Measurements from ENCODE around the gene RBFOX1. TPM values are rescaled to one million over a fixed set of nuclear protein-coding genes. Genes with fewer than 3 reads are reported as not detected.

Gene RBFOX1
- total RNA-seq, 2 experiments from 2014 or later = not detected

- no peak for DNase-seq
- Mint-ChIP-seq H3K36me3 (ENCODE audit: low read depth) (no peaks in the 10 kb centered on the region), H3K27ac (no peak overlapping the region), H3K4me1 (no peaks in the 10 kb centered on the region), H3K4me3 (no peak overlapping the region), H3K9me3 (ENCODE audit: low read depth) (peaks cover 9% of the 10 kb centered on the region), H3K27me3 (no peaks in the 10 kb centered on the region)
- ChIA-PET CTCF (interaction anchor here (0.8 kb wide), 1 partner anchor 97 kb away, joined by 3 read pairs; no protein-coding TSS in a partner anchor), POLR2A (no interaction called here)
- intact Hi-C loops (cut with DNase I, micrococcal nuclease) = no loop called here
- ATAC-seq = no peak
Measured at GRCh38 chr16:7361416-7362129, 28.9 kb downstream of the RBFOX1 start.

DNA sequence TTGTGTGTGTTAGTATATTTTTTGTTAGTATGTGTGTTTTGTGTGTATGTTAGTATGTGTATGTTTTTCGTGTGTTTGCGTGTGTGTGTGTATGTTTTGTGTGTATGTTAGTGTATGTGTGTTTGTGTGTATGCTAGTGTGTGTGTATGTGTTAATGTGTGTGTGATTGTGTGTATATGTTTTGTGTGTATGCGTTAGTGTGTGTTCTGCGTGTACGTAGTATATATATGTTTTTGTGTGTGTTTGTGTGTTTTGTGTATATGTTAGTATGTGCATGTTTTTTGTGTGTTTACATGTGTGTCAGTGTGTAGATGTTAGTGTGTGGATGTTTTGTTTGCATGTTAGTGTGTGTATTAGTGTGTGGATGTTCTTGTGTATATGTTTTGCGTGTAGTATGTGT lies 29.6 kb downstream of the RBFOX1 start:
- H3K4me3 Mint-ChIP-seq = no peak overlapping the region
- intact Hi-C loops (cut with DNase I, micrococcal nuclease) = no loop called here
- DNase-seq (no peak), ATAC-seq (no peak)
- H3K36me3 Mint-ChIP-seq (ENCODE audit: low read depth) = no peaks in the 10 kb centered on the region
- H3K27me3 Mint-ChIP-seq = no peaks in the 10 kb centered on the region
- peaks cover 9% of the 10 kb centered on the region for H3K9me3 Mint-ChIP-seq (ENCODE audit: low read depth)
- no peaks in the 10 kb centered on the region for H3K4me1 Mint-ChIP-seq
- POLR2A ChIA-PET = no interaction called here
- no peak overlapping the region for H3K27ac Mint-ChIP-seq
- CTCF ChIA-PET = no interaction called here

GRCh38 chr16:7363422-7364417 lies 31.1 kb downstream of the RBFOX1 start:
- Mint-ChIP-seq H3K27me3 (no peaks in the 10 kb centered on the region), H3K36me3 (ENCODE audit: low read depth) (no peaks in the 10 kb centered on the region), H3K9me3 (ENCODE audit: low read depth) (peaks cover 5% of the 10 kb centered on the region), H3K4me1 (no peaks in the 10 kb centered on the region), H3K27ac (no peak overlapping the region), H3K4me3 (no peak overlapping the region)
- DNase-seq (no peak), ATAC-seq (no peak)
- ChIA-PET POLR2A (no interaction called here), CTCF (no interaction called here)
- intact Hi-C loops (cut with DNase I, micrococcal nuclease) = no loop called here

- CTCF ChIA-PET = no interaction called here
- no peak overlapping the region for H3K4me3 Mint-ChIP-seq
- POLR2A ChIA-PET = no interaction called here
- H3K36me3 Mint-ChIP-seq (ENCODE audit: low read depth) = no peaks in the 10 kb centered on the region
- H3K9me3 Mint-ChIP-seq (ENCODE audit: low read depth) = peaks cover 5% of the 10 kb centered on the region
- H3K27ac Mint-ChIP-seq = no peak overlapping the region
- no peaks in the 10 kb centered on the region for H3K27me3 Mint-ChIP-seq
- intact Hi-C loops (cut with DNase I, micrococcal nuclease) = no loop called here
- DNase-seq = no peak
- no peaks in the 10 kb centered on the region for H3K4me1 Mint-ChIP-seq
- ATAC-seq = no peak
Measured at GRCh38 chr16:7366041-7366440, 33.4 kb downstream of the RBFOX1 start.

DNA sequence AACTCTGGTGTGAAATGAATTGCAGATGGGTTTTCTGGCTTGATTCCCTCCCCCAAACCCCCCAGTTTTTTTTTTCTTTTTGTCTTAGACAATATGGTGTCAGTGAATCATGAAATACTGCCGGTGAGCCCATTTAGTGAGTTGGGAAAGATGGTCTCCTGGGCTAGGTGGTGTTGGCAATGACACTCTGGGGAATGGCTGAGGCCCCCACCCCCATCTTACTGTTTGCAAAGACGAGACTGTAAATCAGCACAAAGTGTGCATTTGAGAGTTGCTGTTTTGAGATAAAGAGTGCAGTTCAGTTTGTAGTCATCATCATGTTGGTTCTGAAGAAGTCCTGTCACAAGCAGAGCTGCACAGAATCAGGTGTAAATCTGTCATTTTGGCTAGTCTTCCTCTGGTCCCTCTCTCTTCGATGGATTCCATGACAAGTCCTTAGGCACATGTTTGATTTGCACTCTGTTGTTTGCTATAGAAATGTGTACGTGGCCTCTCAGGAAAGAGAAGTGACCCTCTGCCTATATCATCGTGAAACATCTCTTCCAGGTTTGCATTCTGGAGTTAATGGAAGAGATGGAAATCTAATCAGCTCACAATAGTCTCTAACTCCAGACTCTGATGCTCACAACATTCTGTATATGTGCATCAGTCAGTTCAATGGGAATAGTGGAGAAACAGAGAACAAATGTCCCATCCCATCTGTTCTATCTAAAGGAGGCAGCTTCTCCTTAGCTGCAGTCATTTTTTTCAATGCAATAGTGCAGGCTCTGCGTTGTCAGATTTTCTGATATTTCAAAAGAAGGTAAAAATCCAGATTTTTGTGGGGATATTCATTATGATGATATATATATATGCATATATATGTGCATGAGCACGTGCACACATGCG lies 34.6 kb downstream of the RBFOX1 start:
- no peak for DNase-seq
- POLR2A ChIA-PET = no interaction called here
- Mint-ChIP-seq H3K4me3 (no peak overlapping the region), H3K4me1 (no peaks in the 10 kb centered on the region), H3K9me3 (ENCODE audit: low read depth) (peaks cover 5% of the 10 kb centered on the region), H3K36me3 (ENCODE audit: low read depth) (no peaks in the 10 kb centered on the region), H3K27ac (no peak overlapping the region), H3K27me3 (no peaks in the 10 kb centered on the region)
- CTCF ChIA-PET = no interaction called here
- no peak for ATAC-seq
- intact Hi-C loops (cut with DNase I, micrococcal nuclease) = no loop called here

DNA sequence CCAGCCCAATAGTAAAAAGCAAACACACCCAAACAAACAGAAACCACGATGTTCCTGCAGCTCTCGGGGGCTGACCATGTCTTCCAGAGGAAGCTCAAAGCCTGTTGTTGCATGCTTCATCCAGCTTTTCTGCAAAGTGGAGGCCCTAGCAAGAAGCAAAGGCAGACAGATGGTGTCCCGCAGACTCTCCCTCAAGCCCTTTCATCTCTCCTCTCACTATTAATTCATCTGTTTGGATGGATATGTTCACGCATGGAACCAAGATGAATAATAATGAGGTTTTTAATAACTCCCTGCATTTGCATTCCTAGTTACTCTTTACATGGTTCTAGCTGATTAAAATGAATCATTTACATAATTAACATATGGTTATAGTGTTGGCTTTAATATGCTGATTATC lies 36.6 kb downstream of the RBFOX1 start:
- ChIA-PET CTCF (no interaction called here), POLR2A (no interaction called here)
- DNase-seq (no peak), ATAC-seq (no peak)
- H3K36me3 Mint-ChIP-seq (ENCODE audit: low read depth) = no peaks in the 10 kb centered on the region
- intact Hi-C loops (cut with DNase I, micrococcal nuclease) = no loop called here
- no peak overlapping the region for H3K4me3 Mint-ChIP-seq
- H3K27ac Mint-ChIP-seq = no peak overlapping the region
- H3K9me3 Mint-ChIP-seq (ENCODE audit: low read depth) = peaks cover 5% of the 10 kb centered on the region
- no peaks in the 10 kb centered on the region for H3K27me3 Mint-ChIP-seq
- no peaks in the 10 kb centered on the region for H3K4me1 Mint-ChIP-seq

DNA sequence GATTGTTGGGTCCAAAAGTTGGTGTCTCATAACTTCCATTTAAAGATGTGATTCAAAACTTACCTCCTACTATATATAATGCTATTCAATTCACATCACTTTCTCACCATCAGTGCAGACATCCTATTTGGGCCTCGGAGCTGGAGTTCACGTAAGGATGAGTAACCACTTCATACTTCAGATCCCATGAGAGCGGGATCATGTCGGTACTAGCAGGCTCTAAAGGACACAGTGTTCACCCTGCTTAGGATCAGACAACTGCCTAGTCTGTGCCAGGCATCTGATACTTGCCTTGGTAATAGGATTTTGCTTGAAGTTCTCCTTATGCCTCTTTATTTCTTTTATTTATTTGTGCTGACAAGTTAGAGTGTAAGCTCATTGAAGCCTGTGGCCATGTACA lies 39.5 kb downstream of the RBFOX1 start:
- Mint-ChIP-seq H3K4me1 (no peaks in the 10 kb centered on the region), H3K27ac (no peak overlapping the region), H3K27me3 (no peaks in the 10 kb centered on the region), H3K36me3 (ENCODE audit: low read depth) (no peaks in the 10 kb centered on the region), H3K9me3 (ENCODE audit: low read depth) (peaks cover 3% of the 10 kb centered on the region), H3K4me3 (no peak overlapping the region)
- intact Hi-C loops (cut with DNase I, micrococcal nuclease) = no loop called here
- ChIA-PET POLR2A (no interaction called here), CTCF (interaction anchor here (0.7 kb wide), 1 partner anchor 23 kb away, joined by 3 read pairs; no protein-coding TSS in a partner anchor)
- ATAC-seq = no peak
- DNase-seq = no peak

- Mint-ChIP-seq H3K27me3 (no peaks in the 10 kb centered on the region), H3K9me3 (ENCODE audit: low read depth) (peaks cover 7% of the 10 kb centered on the region), H3K4me1 (no peaks in the 10 kb centered on the region), H3K27ac (no peak overlapping the region), H3K36me3 (ENCODE audit: low read depth) (no peaks in the 10 kb centered on the region), H3K4me3 (no peak overlapping the region)
- CTCF ChIA-PET = interaction anchor here (0.7 kb wide), 1 partner anchor 59 kb away, joined by 3 read pairs; no protein-coding TSS in a partner anchor
- DNase-seq (no peak), ATAC-seq (no peak)
- intact Hi-C loops (cut with DNase I, micrococcal nuclease) = no loop called here
- POLR2A ChIA-PET = no interaction called here
Measured at GRCh38 chr16:7373776-7374175, 41.1 kb downstream of the RBFOX1 start.

GRCh38 chr16:7374614-7375174 lies 42.0 kb downstream of the RBFOX1 start:
- H3K4me1 Mint-ChIP-seq = no peaks in the 10 kb centered on the region
- intact Hi-C loops (cut with DNase I, micrococcal nuclease) = no loop called here
- H3K27ac Mint-ChIP-seq = no peak overlapping the region
- H3K27me3 Mint-ChIP-seq = no peaks in the 10 kb centered on the region
- ATAC-seq (no peak), DNase-seq (no peak)
- CTCF ChIA-PET = no interaction called here
- POLR2A ChIA-PET = no interaction called here
- H3K36me3 Mint-ChIP-seq (ENCODE audit: low read depth) = no peaks in the 10 kb centered on the region
- peaks cover 7% of the 10 kb centered on the region for H3K9me3 Mint-ChIP-seq (ENCODE audit: low read depth)
- H3K4me3 Mint-ChIP-seq = no peak overlapping the region

DNA sequence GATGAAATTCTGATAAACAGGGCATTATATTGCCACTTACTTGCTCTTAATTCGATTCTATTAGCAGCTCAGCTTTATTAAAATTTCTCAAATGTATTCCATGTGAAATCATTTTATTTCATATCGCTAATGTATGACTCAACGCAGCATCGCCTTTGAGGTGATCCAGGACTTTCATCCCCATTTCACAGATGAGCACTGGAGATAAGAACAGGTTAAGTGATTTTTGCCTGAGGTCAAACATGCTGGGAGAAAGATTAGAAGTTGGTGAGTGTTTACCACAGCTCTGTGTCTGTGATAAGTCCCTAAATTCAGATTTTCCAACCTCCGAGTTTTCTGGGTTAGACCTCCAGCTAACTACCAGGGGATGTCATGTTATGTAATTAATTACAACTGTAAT lies 43.6 kb downstream of the RBFOX1 start:
- H3K9me3 Mint-ChIP-seq (ENCODE audit: low read depth) = peaks cover 3% of the 10 kb centered on the region
- intact Hi-C loops (cut with DNase I, micrococcal nuclease) = no loop called here
- ATAC-seq (no peak), DNase-seq (no peak)
- no peaks in the 10 kb centered on the region for H3K4me1 Mint-ChIP-seq
- no peaks in the 10 kb centered on the region for H3K27me3 Mint-ChIP-seq
- ChIA-PET CTCF (interaction anchor here (0.7 kb wide), 1 partner anchor 873 kb away, joined by 3 read pairs; no protein-coding TSS in a partner anchor), POLR2A (no interaction called here)
- no peak overlapping the region for H3K27ac Mint-ChIP-seq
- H3K4me3 Mint-ChIP-seq = no peak overlapping the region
- H3K36me3 Mint-ChIP-seq (ENCODE audit: low read depth) = no peaks in the 10 kb centered on the region

DNA sequence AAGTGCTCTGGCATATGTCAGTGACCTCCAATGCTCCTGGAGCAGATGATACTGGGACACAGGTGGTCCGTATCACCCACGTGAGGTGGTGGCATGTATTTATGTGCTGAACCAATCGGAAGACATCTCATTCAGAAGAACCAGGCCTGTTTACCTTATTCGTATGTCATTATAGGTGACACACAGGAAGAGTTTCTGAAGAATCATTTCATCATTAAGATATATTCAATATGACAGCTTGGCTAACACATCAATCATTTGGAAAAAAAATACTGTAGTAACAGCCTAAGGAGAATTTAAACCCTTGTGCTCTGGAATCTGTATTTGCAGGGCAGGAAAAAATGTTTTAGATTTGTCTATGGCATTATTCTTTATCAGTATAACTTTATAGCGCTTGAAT lies 44.6 kb downstream of the RBFOX1 start:
- ChIA-PET POLR2A (no interaction called here), CTCF (no interaction called here)
- no peak overlapping the region for H3K27ac Mint-ChIP-seq
- DNase-seq (no peak), ATAC-seq (no peak)
- no peak overlapping the region for H3K4me3 Mint-ChIP-seq
- H3K27me3 Mint-ChIP-seq = no peaks in the 10 kb centered on the region
- intact Hi-C loops (cut with DNase I, micrococcal nuclease) = no loop called here
- H3K9me3 Mint-ChIP-seq (ENCODE audit: low read depth) = peaks cover 3% of the 10 kb centered on the region
- H3K4me1 Mint-ChIP-seq = no peaks in the 10 kb centered on the region
- no peaks in the 10 kb centered on the region for H3K36me3 Mint-ChIP-seq (ENCODE audit: low read depth)
